ENCODE results near the gene HCN2.

DNA sequence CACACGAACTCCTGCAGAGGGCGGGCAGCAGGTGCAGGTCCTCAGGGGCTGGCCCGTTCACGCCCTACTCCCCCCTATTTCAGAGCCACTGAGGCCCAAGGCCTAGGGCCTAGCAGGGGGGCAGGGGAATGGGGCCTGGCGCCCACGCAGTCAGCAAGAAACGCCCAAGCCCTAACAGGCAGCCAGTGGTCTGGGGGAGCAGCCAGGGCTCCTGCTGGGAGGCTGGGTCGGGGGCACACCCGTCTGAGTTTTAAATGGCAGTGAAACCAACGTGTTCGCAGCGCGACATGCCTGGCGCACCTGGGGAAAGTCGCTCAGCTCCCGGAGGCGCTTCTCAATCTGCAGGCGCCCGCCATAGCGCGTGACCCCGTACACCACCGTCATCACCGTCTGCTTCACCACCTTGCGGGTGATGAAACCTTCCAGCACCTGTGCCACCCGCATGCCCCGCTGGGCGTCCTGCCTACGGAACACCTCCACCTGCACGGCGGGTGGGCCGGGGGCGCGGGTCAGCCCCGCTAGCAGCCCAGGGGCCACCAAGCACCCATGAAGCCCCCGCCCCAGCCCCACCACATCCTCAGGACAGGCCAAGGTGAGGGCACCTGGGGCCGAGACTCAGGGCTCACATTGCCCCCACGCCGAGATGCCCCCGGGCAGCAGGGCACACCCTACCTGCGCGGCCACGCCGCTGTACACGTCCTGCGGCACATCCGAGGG is 29.8 kb downstream of the HCN2 start:
- TF ChIP-seq, protein P1, sequence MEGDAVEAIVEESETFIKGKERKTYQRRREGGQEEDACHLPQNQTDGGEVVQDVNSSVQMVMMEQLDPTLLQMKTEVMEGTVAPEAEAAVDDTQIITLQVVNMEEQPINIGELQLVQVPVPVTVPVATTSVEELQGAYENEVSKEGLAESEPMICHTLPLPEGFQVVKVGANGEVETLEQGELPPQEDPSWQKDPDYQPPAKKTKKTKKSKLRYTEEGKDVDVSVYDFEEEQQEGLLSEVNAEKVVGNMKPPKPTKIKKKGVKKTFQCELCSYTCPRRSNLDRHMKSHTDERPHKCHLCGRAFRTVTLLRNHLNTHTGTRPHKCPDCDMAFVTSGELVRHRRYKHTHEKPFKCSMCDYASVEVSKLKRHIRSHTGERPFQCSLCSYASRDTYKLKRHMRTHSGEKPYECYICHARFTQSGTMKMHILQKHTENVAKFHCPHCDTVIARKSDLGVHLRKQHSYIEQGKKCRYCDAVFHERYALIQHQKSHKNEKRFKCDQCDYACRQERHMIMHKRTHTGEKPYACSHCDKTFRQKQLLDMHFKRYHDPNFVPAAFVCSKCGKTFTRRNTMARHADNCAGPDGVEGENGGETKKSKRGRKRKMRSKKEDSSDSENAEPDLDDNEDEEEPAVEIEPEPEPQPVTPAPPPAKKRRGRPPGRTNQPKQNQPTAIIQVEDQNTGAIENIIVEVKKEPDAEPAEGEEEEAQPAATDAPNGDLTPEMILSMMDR (IDR thresholded peaks at IDR 0.05) = no peak
- TF ChIP-seq POLR2A (IDR thresholded peaks at IDR 0.05) = no peak

Data from vagina (tissue), 2 donors.